GM21360 (cell line): ENCODE measurements around the gene ZNF669.

Experiments
- ATAC-seq: cut with Tn5 transposase; IDR thresholded peaks from one replicate; pipeline ENCODE4 v1.9.1; 2021; ENCODE audit warnings: mild to moderate bottlenecking, moderate library complexity; ENCODE audit not compliant: unreplicated experiment

ZNF669 gene

DNA sequence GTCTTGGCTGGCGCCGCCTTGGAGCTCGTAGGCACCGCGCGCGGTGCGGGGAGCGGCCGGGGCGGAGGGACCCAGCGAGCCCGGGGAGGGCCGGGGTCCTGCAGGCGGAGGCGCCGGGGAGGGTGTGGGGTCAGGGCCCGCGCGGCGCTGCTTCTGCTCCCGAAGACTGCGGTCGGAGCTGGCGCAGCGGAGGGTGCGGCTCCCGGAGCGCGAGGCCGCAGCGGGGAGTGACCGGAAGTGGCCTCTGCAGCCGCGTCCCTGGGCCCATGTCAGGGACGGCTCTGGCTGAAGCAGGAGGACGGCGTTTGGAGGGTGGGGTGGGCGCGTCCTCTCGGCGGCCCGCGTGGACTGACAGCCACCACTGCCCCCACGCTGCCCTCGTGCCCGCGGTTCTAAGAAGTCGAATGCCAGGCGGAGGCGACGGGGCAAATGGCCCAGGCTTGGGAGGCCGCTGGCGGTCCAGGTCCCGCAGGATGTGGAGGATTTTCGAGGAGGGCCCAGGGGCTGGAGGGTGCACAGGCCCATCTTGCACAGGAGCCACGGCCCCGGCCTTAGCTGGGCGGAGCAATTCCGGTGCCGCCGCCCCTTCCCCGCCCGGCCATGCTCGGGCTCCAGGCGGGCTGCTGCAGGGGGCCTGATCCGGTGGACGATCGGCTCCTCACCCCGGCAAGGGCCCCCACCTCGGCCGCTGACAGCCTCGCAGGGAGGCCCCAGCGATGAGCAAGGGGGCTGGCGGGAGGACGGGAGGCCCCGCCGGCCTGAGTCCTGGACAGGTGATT, 7.7 kb upstream of the ZNF669 start:
- ATAC-seq = no peak

DNA sequence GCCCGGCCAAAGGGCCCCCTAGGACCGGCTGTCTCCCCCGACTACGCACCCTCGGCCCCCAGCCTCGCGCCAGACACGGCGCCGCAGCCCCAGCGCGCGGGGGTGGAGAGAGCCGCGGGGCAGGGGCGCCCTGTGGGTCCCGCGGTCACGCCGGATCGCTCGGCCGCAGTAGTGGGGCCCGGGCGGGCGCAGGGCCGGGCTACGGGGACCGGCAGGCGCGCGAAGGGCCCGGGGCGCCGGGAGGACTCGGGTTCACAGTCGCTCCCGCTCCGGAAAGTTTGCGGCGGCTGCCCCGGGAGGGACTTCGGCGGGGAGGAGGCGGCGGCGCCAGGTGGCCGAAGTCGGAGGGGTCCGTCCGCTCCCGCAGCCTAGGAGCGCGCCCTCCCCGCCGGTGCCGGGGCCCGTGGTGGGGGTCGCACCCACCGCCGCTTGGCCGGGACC, 7.1 kb upstream of the ZNF669 start:
- no peak for ATAC-seq

DNA sequence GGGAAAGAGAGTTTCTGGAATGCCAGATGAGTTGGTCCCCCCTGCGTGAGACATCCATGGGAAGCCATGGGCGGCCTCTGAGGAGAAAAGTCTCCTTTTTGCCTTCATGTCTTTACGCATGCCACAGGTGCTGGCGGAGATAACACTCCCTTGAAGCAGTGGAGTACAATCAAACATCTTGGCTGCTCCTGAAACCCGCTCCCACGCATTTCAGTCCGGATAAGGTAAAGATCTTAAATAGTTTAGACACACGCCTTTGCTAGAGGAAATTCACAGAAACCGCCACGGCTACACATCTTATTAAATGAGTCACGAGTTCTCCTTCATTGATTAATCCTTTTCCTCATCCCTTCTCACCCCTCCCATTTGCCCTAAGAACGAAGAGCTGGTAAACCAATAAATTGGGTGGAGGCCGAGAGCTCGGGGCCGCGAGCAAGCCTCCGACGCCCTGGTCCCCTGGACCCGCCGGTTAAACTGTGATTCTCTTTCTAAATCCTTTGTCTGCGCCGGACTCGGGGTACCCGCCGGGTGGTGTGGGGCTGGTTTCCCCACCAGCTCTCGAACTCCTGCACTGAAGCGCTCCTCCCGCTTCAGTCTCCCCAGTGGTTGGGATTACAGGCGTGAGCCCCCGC, 6.6 kb upstream of the ZNF669 start:
- ATAC-seq = no peak

DNA sequence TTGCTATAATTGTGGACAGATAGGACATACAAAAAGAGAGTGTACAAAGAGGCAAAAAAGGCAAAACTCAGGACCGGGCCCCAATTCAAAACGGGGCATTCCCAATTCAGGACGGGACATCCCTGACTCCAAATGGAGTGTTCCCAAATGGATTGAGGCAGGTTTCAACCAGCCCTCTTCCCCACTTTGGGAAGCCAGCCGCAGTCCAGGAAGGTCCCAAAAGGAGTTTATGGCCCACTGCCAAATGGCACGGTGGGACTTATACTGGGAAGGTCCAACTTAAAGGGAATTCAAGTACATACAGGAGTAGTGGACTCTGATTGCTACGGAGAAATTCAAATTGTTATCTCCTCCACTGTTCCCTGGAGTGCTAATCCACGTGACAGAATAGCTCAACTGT, 3.5 kb upstream of the ZNF669 start:
- ATAC-seq = no peak

DNA sequence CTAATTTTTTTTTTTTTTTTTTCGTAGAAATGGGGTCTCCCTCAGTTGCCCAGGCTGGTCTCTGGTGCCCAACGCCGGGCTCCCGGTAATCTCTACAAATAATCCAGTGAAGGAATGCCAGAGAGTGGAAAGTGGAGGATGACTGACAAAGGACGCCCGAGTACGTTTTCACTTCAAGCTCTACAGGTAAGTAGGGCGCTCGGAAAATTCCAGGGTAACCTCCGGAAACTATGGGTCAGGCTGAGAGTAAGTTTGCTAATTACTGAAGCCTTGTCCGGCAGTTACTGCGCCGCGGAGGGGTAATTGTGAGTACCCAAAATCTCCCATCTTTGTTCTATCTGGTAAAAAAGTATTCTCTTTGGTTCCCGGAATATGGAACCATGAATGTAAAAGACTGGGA, 1.8 kb upstream of the ZNF669 start:
- no peak for ATAC-seq

DNA sequence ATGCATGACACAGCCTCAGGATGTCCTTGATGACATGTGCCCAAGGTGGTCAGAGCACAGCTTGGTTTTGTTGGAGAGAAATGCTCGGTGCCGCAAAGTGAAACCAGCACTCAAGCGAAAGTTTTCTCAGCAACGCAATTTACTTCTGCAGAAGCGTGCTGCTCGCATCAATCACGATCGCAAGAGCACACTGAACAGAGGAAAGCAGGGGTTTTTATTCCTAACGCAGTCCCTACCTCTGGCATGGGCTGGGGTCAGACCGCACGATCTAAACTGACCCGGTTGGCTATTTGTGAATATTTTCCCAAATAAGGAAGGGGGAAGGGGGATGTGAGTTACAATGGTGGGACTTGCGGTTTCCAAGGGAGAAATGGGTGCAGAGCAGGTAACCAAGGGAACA, 809 bp upstream of the ZNF669 start:
- ATAC-seq = no peak

DNA sequence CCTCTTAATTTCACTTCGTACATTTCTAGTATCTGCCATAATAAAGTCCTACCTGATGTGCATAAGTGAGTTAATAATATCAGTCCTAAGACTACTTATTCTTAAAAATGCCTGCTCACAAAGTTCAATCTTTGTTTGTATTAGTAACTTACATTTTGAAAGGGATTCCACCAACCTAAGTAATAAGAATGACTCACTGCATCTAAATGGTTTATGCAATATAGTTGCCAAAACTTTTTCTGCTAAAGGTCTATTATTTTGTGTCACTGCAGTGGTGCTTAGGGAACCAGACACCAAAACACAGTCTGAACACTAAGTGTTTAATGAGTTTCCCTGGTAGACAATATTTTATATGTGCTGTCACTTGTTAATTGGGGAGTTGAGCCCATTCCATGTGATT, 1.8 kb downstream of the ZNF669 start:
- no peak for ATAC-seq

DNA sequence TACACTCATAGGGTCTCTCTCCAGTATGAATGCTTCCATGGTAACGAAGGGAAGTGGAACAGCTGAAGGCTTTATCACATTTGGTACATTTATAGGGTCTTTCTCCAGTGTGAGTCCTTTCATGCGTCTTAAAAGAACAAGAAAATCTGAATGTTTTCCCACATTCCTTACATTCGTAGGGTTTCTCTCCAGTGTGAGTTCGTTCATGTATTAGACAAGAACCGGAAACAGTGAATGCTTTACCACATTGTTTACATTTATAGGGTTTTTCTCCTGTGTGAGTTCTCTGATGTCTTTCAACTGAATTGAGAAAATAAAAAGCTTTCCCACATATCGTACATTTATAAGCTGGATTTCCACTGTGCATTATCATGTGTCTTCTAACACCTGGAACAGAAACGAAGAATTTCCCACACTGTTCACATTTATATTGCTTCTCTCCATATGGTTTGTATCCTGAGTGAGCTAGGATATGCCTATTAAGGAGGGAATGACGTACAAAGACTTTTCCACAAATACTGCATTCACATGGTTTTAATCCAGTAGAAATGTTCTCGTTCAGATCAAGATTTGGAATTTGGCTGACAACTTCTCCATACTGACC, 3.4 kb downstream of the ZNF669 start:
- no peak for ATAC-seq

DNA sequence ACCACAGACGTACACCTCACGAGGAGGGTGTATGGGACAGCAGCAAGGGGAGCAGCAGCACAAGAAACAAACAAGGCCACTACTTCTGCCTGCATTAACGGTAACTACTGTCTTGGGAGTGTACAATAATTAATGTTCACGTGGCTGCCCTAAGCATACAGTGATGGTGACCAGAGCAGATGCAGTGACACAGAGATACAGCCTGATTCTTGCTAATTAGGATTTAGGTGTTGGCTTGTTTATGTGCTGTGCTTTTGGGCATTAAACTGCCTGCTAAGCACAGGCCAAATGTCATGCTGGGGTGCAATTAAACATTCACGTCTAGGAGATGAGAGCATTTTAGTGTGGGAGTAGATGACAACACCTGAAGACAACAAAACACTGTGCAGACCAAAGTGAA, 7.2 kb downstream of the ZNF669 start:
- ATAC-seq = no peak

DNA sequence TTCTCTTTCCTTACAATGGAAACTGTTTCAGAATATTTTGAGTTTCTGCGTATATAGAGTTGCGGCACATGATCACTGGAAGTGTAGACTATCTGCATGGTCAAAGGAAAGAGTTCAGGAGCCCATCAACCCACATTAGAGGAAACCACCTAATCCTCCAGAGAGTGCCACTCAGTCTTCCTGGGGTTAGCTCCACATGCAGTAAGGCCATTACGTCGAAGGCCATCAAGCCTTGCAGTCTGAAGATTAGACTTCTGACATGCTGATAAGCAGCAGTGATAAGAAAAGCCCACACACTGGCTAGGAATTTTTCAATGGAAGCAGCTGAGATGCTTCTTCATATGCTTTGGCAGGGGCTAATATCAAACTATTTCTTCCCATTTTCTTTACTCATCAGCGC, 7.6 kb downstream of the ZNF669 start:
- ATAC-seq = no peak

DNA sequence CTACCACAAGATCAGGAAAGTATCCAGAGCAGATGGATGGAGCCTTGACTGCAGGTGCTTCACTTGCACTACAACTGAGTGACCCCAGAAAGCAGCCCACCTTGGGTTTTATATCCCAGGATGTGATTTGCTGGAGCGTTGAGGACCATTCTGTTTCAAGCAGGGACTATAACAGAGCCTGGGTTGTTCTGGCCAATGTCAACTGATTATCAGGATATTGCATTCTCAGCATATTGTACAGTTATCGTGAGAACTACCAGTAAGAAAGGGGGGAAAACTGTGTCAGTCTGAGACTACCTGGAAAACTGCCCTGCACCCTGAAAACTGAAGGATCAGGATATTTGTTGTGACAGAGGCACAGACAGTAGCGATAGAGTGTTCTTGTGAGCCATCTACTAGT, 8.0 kb downstream of the ZNF669 start:
- ATAC-seq = no peak

DNA sequence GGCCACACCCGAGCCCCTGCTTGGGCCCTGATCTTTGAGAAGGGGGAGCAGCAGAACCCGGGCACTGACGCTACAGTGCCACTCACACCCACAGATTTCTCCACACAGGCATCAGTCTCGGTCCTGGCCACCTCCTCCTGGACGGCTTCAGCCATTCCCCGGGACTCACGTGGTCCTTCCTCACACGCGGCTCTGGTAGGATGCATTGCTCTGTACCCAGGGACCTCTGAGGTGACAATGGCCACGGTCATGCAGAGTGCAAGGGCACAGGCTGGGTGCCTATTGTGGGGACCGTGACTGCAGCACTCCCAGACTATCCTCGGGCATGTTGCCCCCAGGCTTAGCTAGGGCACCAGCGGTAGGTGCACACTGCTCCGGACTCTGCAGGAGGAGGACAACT, 13.7 kb downstream of the ZNF669 start:
- no peak for ATAC-seq

DNA sequence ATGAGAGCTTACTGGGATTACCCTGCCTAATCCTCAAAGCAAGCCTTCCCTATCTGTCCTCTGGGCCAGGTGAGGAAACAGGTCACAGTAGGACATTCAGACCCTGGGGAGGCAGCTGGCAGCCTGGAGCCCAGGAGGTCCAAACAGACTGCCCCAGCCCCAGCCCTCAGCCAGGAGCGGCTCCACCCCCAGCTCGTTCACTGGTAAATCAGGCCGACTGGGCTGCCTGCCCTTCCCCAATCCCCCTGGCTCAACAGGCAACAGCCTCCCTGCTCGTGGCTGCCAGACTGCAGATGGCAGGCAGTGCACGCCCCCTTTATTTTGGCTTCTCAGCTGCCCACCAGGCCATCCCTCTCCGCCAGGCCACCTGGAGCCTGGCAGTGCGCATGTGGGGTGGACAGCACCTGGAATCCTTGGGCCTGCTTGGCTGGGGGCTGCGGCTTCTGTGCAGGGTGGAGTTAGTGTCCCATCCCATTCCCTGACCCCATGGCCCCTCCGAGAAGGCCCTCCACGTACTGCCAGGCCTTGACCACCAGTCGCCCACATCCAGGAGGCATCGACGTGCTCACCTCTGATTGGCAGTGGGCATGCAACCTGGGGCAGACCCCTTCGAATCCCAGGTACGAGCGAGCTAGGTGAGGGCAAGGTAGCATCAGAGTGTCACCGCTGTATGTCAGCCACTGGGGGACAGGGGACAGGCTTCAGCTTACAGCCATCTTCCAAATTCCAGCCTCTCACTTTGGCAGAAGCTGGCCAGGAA, 14.4 kb downstream of the ZNF669 start:
- ATAC-seq = no peak

DNA sequence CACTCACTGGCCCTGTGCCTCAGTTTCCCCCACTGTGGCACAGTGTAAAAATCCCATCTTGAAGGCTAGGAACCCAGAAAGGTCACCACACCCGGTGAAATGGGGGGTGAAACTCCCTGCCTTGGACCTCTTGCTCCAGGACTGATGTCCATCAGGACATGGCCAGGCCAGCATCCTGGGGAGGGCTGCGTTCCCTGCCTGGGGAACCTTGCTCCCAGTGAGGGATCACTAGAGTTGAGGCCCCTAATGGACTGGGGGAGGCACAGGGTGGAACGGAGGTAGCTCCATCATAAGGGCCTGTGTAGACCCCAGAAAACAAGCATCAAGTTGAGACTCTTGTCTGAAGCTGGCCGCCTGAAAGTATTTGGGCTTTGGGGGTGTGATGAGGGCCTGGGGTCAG, 15.2 kb downstream of the ZNF669 start:
- no peak for ATAC-seq

DNA sequence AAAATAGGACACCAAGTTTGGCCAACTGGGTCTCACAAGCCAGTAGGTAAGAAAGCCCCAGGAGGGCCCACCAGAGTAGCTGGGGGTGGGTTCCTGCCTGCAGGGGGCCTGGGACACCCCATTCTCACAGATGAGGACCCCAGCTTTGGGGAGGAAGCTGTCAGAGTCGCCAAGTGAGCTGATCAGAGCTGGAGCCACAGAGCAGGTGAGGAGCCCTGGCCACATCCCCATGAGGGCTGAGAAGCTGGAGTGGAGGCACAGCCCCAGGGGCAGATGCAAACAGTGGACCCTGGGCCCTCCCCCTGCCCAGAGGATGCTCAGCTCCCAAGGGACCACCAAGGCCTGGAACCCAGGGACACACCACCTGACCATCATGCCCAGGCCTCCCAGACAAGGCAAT, 16.9 kb downstream of the ZNF669 start:
- ATAC-seq = no peak

DNA sequence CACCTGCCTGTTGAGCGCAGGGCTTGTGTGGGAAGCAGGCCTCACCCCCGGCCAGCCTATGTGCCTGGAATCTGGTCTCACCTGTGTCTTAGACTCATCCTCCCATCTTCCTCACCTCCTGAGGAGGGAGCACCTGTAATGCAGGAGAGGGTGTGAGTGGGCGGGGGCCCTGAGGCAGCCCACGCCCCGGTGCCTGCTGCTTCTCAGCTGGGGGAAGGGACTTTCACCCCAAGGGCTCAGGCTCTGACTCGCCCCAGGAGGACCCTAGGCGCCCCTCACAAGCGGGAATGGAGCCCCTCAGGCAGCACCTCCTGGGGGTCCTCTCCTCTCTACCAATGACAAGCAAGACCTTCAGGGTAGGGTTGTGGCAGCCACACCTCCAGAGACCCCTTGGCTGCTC, 18.8 kb downstream of the ZNF669 start:
- no peak for ATAC-seq

DNA sequence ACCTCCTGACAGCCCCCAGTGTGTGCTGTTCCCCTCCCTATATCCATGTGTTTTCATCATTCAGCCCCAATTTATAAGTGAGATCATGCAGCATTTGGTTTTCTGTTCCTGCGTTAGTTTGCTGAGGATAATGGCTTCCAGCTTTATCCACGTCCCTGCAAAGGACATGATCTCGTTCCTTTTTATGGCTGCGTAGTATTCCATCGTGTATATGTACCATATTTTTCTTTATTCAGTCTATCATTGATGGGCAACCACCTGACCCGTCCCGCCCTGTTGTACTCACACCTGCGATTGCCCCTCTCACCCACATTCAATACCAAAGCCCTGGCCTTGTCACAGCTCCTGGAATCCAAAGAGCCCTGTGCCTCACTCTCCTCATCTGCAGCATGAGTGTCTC, 19.4 kb downstream of the ZNF669 start:
- no peak for ATAC-seq

DNA sequence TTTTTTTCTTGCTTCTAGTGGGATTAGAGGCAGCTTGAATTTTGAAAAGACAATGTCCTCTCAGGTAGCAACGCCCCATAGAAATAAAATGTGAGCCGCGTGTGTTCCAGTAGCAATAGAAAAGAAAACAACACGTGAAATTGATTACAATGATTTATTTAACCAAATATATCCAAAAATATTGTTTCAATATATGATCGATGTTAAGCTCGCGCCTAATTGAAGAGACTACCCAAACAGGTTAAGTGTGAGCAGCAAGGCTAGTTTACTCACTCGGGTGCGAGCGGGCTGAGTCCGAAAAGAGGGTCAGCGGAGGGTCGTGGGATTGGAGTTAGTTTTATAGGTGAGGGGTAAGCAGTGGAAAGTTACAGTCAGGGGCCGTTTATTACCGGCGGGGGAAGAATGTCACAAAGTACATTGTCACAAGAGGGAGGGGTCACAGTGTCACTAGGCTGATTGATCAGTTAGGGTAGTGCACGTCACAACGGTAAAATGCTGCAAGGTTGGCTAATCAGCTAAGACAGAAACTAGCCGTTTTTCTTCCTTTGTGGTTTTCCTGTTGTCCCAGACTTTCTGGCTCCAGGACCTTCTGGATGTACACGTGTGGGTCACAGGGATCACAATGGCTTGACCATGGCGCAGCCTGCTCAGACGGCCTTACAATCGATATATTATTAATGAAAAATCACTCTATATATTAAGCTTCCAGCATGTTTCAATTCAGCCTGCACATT, 24.8 kb downstream of the ZNF669 start:
- no peak for ATAC-seq

DNA sequence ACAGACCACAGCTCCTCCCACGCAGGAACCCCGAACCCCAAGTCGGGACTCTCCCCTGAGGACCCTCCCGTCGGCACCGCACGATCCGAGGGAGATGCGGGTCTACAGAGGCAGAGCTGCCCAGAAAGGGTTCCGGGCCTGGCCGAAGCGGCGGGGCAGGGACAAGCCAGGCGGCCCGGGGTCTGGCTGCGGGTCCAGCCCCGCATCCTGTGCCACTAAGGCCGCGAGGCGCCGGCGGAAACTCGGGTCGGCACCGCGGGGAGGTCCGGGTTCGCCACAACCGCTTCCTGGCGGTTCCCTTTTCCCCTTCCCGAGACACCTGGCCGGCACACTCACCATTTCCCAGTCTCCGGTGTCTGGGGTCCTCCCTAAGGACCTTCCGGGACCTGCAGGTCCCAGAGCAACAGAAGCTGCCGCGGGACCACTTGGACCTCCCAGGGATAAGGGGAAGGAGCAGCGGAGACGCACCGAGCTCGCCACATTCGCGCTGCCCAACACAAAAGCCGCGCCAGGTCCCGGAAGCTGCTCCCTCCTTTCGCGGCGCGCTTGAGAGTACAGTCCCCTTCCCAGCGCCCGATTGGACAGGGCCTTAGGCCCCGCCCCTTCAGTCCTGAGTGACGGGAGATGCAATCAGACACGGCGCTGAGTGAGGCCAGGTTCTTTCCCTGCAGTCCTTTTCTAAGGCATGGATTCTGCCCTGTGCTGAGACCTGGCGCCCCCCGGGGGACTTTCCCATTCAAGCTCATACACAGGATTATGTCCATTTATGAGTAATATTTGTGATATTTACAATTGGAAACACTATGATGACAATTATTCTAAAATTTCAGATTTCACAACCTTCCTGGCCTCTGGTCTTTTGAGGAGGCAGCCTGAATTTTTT, 25.7 kb downstream of the ZNF669 start, which contains the start of gene ZNF670:
TSS of gene ZNF670 (minus strand) at position 554 of the 883 bp plus-strand sequence. CDS start at position 339, 215 bp downstream.
- peak; percentile 100 for ATAC-seq

DNA sequence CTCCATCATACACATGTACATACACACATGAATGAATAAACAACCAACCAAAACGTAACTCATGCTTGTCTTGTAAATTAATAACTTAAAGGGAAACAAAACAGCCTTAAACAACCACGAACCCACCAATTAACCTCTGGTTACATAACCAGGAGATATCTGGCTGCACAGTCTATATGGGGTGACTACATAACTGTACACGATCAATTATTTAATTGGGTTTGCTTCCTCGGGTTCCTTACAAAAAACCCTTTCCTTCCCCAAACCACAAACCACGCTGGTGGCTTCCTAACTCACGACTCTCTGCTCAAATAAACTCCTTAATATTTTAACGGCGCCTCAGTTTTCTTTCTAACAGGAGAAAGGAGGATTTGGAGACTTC, 26.3 kb downstream of the ZNF669 start:
- ATAC-seq = no peak
